Suprapubic skin (tissue), 3 donors: Measurements from ENCODE around the gene CHRNA4.

Experiments used
- POLR2A ChIP-seq, 2 donors: fragments of 450-650 bp; IDR thresholded peaks; one replicate each; pipeline ENCODE4 v1.6.1; 2017; ENCODE audit warnings: antibody characterized with exemption in 2 of 2, mild to moderate bottlenecking in 2 of 2, moderate library complexity in 2 of 2
- TF ChIP-seq, protein P1 (sequence below), 2 donors: fragments of 200-600 bp in 1 of 2; fragments of 450-650 bp in 1 of 2; sonication (generic) in 1 of 2; IDR thresholded peaks; one replicate each; pipeline ENCODE4 v1.5.1; 2016 to 2019; ENCODE audit warnings: antibody characterized with exemption in 2 of 2, mild to moderate bottlenecking in 1 of 2, moderate library complexity in 1 of 2

DNA sequence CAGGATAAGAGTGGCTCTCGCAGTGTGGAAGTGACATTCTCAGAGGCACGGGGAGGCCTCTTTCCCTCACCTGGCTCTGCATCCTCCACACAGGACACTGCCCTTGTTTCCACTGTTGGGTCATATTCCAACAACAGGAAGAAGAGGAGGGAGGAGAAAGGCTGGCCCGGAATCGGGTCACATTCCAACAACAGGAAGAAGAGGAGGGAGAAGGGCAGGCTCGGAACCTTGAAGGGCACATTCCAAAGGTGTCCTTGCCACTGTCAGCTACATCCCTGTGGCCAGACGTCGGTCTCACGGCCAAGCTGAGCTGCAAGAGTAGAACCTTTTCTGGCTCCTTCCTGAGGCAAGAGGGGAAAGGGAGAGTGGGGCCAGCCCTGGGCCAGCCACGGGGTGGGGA lies 25.4 kb downstream of the CHRNA4 start:
- TF ChIP-seq POLR2A (IDR thresholded peaks at IDR 0.05): no peak
- TF ChIP-seq, protein P1, sequence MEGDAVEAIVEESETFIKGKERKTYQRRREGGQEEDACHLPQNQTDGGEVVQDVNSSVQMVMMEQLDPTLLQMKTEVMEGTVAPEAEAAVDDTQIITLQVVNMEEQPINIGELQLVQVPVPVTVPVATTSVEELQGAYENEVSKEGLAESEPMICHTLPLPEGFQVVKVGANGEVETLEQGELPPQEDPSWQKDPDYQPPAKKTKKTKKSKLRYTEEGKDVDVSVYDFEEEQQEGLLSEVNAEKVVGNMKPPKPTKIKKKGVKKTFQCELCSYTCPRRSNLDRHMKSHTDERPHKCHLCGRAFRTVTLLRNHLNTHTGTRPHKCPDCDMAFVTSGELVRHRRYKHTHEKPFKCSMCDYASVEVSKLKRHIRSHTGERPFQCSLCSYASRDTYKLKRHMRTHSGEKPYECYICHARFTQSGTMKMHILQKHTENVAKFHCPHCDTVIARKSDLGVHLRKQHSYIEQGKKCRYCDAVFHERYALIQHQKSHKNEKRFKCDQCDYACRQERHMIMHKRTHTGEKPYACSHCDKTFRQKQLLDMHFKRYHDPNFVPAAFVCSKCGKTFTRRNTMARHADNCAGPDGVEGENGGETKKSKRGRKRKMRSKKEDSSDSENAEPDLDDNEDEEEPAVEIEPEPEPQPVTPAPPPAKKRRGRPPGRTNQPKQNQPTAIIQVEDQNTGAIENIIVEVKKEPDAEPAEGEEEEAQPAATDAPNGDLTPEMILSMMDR (IDR thresholded peaks at IDR 0.05): no peak
